Fibroblast of skin of right biceps (primary cell): Measurements from ENCODE around the gene UBE2K.
A peak's percentile ranks its signal among the peaks of the same experiment; 100 is the strongest.
"Not testable (repeated sequence)": the region's sequence is repeated elsewhere in the genome, so short reads cannot be mapped to it uniquely, and the experiment has no call there.

ENCODE experiments used
- DNase-seq: peaks from one replicate; pipeline ENCODE4 v3.0.0-alpha.2; 2013

Gene UBE2K, protein sequence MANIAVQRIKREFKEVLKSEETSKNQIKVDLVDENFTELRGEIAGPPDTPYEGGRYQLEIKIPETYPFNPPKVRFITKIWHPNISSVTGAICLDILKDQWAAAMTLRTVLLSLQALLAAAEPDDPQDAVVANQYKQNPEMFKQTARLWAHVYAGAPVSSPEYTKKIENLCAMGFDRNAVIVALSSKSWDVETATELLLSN

DNA sequence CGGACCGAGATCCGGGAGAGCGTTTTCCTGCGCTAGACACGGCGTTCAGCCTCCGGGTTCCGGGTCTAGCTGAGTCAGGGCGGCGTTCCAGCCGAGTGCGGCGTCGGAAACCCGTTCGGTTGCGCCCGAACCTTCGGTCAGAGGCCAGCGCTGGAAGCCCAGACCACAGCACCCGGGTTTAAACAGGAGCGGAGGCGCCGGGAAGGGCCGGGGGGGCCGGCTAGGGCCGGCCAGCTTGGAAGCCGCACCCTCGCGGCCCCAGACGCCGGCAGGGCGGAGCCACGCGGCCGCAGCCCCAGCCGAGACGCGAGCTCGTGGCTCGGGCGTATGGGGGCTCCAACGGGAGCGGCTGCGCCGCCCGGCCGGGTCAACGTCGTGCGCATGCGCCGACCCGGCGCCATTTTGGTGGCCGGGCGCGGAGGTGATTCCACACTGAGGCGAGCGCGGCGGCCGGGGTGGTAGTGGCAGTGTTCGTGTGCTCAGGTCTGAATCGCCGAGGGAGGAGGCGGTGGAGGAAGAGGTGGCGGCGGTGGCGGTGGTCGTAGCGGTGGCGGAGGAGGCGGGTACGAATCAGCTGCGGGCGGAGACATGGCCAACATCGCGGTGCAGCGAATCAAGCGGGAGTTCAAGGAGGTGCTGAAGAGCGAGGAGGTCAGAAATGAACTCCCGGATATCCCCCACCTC lies at the start of gene UBE2K:
Gene UBE2K, plus strand, starts transcription at position 397 of the 684 bp plus-strand sequence. Its CDS starts 192 bp downstream, at position 589.
- peak; percentile 91 for DNase-seq

DNA sequence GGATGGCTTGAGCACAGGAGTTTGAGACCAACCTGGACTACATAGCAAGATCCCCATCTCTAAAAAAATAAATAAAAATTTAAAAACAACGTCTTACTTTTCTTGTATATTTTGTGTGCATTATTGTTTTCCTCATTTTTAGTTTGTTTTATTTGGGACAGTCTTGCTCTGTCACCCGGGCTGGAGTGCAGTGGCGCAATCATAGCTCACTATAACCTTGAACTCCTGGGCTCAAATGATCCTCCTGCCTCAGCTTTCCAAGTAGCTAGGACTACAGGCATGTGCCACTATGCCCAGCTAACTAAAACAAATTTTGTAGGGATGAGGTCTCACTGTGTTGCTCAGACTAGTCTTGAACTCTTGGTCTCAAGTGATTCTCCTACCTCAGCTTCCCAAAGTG lies 49.7 kb upstream of the UBE2K start:
- DNase-seq = no peak

DNA sequence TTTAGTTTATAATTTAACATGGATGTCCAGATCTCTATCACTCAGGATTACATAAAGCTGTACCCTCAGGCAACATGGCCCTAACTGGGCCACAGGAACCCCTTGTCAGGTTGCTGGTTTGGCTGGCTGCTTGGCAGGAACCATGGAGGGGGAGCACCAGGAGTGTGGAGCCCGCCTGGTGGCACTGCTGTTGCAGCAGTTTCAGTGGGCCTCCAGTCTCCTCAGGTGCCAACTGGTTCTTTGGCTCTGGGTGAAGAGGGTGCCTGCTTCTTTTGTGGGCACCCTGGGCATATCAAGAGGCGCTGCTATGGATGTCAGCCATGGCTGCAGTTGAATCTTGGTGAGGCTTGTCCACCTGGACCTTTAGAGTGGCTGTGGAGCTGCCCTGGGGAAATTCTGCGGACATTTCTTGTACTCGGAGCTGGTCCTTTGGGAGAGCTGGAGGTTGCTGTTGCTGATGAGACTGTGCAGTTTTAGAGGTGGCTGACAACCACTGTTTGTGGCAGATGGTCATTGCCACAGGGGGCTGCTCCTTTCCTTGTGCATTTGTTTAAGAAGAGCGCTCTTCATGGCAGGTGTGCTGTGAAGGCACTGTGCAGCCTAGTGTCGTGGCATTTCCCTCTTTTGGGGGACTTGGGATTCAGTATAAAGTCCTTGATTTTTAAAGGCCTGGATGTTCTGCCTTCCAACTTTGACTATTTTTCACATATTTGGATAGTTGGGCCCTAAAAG lies 48.9 kb upstream of the UBE2K start:
- DNase-seq = no peak

DNA sequence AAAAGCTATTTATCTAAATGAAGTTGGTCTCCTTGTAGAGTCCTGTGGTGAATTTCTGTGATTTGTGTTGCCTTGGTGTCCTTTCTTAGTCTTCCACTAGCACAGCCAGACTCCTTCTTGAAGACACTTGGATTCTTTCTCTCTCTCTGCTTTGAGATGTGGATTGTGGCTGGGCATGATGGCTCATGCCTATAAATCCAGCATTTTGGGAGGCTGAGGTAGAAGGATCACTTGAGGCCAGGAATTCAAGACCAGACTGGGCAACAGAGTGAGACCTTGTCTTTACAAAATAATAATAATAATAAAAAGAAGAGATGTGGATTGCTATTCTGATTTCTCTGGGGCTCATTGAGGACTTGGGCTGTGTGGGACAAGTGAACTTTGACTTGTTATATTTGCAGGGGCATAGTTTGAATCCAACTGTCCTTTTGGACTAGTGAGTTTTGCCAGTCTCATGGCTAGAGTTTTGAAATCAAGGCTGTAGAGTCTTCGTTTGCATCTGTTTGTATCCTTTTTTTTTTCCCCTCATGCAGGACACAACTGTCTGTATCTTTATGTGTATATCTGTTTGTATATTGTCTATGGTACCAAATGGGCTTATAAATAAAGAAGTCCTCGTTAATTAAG lies 48.2 kb upstream of the UBE2K start:
- no peak for DNase-seq

DNA sequence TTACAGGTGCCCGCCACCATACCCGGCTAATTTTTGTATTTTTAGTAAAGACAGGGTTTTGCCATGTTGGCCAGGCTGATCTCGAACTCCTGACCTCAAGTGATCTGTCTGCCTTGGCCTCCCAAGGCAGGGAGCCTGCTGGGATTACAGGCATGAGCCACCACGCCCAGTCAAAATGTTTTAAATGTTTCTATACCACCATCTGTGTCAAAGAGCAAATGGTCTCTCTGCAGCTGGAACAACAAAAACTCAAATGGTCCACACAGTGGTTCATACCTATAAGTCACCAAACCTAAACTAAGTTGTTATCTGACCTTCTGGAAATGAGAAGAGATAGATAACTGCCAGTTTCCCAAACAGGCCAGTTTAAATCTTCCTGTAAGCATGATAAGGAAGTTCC lies 46.4 kb upstream of the UBE2K start:
- DNase-seq = not testable (repeated sequence)

DNA sequence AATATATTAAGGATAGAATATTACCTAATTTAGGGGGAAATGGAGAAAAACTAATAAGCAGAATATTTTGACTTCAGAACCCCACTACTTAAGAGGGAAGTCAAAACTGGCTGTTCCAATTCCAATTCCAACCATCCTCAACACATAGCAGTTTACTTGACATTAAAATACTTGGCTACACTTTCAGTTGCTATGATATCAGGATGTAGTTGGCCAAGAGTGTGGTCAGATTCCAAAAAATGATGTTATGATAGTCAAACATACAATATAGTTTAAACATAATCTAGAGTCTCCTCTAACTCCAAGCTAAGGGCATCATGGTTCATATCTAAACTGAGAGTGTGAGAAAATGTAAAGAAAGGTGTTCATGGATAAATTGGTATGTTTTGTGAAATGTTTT lies 42.7 kb upstream of the UBE2K start:
- no peak for DNase-seq

DNA sequence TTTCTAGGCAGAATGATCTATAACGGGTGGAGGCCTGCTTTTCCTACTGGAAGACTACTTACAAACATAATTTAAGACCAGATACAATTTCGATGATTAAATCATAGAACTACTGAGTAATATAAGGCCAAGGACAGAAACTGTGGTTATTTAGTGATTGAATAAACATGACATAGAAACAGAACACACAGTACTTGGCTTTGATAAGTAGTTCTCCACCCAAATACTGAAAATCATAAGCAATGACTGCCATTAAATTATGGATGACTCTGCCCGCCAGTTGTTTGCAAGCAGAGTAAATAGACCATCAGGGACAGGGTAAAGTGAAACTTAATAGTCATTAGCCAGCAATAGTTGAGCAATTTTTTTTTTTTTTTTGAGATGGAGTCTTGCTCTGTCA lies 42.1 kb upstream of the UBE2K start:
- no peak for DNase-seq

DNA sequence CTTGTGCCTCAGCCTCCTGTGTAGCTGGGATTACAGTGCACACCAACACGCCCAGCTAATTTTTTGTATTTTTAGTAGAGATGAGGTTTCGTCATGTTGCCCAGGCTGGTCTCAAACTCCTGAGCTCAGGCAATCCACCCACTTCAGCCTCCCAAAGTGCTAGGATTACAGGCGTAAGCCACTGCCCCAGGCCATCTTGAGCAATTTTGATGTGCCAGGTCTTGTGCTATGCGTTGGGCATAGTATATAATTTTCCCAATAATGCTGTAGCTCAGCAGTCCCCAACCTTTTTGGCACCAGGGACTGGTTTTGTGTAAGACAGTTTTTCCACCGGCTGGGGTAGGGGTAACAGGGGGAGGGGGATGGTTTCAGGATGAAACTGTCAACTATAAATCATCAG lies 41.3 kb upstream of the UBE2K start:
- not testable (repeated sequence) for DNase-seq

DNA sequence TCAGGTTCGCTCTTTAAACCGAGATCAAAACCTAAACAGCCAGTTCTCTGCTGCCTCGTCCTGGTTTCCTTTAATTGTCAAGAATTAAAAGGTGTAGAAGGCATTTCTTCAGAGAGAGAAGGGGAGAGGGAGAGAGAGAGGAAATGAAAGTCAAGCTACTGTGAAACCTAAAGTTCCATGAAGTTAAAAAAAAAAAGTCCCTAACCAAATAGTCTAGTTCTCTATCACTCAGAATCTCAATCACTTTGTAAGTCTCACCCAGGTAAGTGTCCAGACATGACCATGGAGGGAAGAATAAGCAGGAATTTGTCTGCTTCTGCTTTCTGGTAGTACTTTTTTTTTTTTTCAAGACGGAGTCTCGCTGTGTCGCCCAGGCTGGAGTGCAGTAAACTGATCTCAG lies 40.5 kb upstream of the UBE2K start:
- DNase-seq = no peak

DNA sequence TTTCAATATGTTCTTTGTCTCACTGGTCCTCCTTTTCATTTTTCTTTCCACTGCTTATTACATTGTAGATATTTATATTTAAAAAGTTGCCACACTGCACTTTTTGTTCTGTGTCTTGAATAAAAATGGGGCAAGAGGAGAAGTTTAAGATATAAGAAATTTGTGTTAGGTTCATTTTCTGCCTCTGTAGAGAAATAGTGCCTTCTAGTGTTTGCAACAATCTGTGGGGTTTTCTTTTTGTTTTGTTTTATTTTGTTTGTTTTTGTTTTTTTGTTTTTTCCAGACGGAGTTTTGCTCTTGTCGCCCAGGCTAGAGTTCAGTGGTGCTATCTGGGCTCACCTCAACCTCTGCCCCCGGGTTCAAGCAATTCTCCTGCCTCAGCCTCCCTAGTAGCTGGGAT lies 39.2 kb upstream of the UBE2K start:
- DNase-seq = no peak

DNA sequence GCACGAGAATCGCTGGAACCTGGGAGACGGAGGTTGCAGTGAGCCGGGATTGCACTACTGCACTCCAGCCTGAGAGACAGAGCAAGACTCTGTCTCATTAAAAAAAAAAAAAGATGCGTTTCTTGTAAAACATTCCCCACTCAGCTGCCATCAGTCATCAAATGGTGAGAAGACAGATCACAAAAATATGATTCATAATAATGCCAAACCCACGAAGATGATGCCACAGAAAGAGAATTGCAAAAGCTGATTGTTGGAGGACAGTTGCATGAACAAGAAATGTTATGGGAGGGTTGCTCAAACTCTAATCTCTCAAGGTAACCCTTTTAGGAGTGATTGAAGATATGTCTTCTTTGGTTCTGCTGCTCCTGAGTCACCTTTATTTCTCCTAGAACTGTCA lies 37.9 kb upstream of the UBE2K start:
- DNase-seq = peak; percentile 39

DNA sequence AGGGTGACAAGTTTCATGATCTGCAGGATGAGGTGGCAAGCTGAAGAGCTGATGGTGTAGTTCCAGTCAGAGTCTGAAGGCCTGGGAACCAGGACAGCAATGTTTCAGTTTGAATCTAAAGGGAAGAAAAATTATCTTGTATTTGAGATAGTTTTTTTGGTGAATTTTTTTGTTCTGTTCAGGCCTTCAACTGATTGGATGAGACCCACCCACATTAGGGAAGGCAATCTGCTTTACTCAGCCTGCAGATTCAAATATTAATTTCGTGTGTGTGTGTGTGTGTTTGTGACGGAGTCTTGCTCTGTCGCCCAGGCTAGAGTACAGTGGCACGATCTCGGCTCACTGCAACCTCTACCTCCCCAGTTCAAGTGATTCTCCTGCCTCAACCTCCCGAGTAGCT lies 37.2 kb upstream of the UBE2K start:
- no peak for DNase-seq

DNA sequence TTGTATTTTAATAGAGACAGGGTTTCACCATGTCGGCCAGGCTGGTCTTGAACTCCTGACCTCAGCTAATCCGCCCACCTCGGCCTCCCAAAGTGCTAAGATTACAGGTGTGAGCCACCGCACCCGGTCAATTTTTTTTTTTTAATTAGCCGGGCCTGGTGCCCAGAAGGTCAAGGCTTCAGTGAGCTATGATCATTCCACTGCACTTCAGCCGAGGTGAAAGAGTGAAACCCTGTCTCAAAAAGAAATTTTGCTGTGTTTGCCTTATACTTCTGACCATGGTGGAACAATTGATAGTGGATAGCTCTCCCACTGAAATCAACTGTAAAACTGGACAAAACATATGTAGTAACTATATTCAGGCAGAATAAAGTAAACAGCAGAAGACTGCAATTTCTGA lies 35.3 kb upstream of the UBE2K start:
- no peak for DNase-seq

DNA sequence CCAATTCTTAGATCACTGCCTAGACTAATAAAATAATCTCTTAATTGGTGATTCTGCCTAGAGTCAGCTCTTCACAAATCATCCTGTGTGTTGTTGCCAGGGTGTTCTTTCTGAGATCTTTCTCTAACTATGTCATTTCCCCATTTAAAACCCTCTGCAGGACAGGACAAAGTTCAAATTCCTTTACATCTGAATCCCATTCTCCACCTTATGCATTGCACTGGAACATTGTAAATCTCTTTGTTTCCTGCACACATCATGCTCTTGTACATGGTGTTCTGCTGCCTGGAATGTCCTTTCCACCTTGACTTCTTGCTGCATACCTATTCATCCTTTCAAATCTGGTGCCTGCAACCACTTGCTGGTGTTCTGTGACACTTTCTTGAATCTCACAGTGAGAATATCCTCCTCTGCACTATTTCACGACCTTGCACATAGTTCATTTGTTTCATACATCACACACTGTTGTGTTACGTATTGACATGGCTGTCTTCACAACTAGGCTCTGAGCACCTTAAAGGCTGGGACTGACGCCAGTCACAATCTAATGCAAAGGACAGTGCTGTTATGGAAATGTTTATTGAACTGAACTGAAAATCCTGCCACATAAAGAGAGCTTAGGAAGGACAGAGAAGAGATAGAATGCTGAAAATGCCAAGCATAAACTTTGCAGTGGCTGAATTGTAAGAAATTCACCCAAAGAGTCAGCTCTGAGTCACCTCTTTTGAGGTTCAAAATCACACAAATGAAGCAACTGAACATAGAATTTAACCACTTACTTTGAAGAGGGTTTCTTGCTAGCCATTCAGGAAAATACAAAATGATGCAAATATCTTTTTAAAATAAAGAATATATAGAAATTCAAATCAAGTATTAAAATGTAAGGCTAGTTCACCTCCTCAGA lies 32.9 kb upstream of the UBE2K start:
- DNase-seq = peak; percentile 43

DNA sequence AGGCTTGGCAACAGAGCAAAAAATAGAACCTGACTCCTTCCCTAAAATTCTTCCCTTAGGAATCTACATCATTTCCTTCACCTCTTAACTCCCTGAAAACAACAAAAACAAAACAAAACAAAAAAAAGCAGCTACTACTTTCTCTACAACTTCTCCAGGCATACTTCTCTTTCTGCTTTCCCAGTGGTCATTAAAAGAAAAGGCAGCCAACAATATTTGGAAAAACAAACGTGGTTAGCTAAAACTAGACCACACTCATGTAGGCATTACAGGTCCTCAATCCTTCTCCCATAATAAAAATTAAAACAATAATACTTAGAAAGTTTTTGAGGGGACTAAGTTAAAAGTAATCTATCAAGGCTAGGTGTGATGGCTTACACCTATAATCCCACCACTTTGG lies 30.2 kb upstream of the UBE2K start:
- DNase-seq = no peak

DNA sequence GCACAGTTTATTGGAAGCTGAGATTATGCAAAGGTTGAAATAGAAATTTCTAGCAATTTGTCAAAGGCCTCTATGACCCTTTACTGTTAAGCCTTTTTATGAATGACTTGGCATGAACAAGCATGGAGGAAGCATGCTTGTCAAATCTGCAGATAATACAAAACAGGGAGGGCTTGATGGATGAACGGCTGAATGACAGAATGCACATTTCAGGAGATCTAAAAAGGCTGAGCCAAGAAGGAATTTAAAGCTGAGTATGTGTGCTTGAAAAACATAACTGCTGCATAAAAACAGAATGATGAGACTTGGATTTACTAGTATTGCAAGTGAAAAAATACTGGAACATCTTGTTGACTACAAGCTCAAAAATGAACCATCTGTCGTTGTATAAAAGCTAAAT lies 29.0 kb upstream of the UBE2K start:
- no peak for DNase-seq

DNA sequence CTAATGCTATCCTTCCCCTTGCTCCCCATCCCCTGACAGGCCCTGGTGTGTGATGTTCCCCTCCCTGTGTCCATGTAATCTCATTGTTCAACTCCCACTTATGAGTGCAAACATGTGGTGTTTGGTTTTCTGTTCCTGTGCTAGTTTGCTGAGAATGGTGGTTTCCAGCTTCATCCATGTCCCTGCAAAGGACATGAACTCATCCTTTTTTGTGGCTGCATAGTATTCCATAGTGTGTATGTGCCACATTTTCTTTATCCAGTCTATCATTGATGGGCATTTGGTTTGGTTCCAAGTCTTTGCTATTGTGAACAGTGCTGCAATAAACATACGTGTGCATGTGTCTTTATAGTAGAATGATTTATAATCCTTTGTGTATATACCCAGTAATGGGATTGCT lies 27.6 kb upstream of the UBE2K start:
- DNase-seq = not testable (repeated sequence)

DNA sequence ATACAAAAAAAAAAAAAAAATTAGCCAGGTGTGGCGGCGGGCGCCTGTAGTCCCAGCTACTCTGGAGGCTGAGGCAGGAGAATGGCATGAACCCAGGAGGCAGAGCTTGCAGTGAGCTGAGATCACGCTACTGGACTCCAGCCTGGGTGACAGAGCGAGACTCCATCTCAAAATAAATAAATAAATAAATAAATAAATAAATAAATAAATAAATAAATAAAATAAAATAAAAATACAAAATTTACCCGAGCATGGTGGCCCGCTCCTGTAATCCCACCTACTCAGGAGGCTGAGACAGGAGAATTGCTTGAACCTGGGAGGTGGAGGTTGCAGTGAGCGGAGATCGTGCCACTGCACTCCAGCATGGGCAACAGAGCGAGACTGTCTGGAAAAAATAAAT lies 22.3 kb upstream of the UBE2K start:
- not testable (repeated sequence) for DNase-seq

DNA sequence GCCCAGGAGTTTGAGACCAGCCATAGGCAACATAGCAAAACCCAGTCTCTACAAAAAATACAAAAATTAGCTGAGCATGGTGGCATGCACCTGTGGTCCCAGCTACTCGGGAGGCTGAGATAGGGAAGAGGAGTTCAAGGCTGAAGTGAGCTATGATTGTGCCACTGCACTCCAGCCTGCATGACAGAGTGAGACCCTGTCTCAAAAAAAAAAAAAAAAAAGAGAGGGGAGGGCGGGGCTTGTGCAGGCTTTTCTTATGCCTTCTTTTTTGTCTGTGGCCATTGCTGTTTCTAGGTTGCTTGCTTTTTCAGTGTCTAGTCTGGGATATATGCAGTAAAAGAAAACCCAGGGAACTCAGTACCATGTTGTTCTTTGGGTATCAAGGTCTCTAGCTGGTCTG lies 16.9 kb upstream of the UBE2K start:
- not testable (repeated sequence) for DNase-seq

DNA sequence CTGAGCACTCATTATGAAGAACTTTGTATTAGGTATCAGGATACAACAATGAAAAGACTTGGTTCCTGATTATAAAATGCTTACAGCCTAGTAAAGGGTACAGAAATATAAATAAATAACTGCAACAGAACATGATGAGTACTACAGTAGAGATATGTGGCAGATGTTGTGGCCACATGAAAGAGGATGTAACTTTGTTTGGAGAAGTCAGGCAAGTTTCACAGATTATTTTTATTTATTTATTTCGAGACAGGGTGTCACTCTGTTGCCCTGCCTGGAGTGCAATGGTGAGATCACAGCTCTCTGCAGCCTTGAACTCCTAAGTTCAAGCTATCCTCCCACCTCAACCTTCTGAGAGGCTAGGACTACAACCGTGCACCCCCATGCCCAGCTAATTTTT lies 15.8 kb upstream of the UBE2K start:
- no peak for DNase-seq

DNA sequence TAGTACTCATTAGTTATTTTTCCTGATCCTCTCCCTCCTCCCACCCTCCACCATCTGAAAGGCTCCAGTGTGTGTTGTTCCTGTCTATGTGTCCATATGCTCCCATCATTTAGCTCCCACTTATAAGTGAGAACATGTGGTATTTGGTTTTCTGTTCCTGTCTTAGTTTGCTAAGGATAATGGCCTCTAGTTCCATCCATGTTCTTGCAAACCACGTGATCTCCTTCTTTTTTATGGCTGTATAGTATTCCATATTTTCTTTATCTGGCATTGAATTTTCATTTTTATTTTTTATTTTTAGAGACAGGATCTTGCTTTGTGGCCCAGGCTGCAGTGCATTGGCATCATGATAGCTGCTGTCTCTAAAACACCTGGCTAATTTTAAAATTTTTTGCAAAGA lies 11.9 kb upstream of the UBE2K start:
- no peak for DNase-seq

DNA sequence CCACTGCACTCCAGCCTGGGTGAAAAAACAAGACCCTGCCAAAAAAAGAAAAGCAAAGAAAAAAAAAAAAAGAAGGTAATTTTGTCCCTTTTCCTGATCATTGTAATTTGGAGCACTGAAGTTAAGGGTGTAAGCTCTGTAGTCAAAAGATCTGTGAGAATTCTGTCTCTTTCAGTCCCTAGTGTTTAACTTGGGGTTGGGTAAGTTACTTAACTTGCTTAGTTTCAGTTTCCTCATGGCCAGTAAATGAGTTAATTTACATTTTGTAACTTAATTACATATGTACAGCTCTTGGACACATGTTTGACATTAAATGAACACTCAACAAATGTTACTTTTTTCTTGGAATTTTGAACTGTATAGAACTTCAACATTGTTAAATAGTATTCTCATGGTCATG lies 10.9 kb upstream of the UBE2K start:
- no peak for DNase-seq

DNA sequence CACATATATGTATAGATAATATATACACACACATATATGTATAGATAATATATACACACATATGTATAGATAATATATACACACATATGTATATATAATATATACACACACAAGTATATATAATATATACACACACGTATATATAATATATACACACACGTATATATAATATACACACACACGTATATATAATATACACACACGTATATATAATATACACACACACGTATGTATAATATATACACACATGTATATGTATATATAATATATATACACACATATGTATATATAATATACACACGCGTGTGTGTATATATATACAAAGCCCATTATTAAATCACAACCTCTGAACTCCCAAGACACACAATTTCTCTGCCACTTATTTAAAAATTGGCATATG lies 8.0 kb upstream of the UBE2K start:
- no peak for DNase-seq
